Colon (tissue), 2 donors: Measurements from ENCODE around the gene IL17F.
"Not testable (repeated sequence)": the region's sequence is repeated elsewhere in the genome, so short reads cannot be mapped to it uniquely, and the experiment has no call there.

Source experiments
- FAIRE-seq: peaks from 2 replicates; lab custom pipeline; 2012; peaks lifted over from hg19 to GRCh38; lab: Jason Lieb, UNC
- donor health status: control.
- donor health status: control.

Gene IL17F

GRCh38 chr6:52243282-52243893 lies 912 bp downstream of the IL17F start:
- no peak for FAIRE-seq

- FAIRE-seq: no peak
Observed at GRCh38 chr6:52241819-52242218, 2.5 kb downstream of the IL17F start.

GRCh38 chr6:52233975-52234823 lies 10.1 kb downstream of the IL17F start:
- no peak for FAIRE-seq

GRCh38 chr6:52233005-52233404 lies 11.3 kb downstream of the IL17F start:
- no peak for FAIRE-seq

GRCh38 chr6:52231406-52232127 lies 12.7 kb downstream of the IL17F start:
- FAIRE-seq: no peak

GRCh38 chr6:52230685-52231084 lies 13.6 kb downstream of the IL17F start:
- FAIRE-seq: no peak

GRCh38 chr6:52227495-52227894 lies 16.8 kb downstream of the IL17F start:
- no peak for FAIRE-seq

GRCh38 chr6:52221302-52221701 lies 23.0 kb downstream of the IL17F start:
- FAIRE-seq: no peak

GRCh38 chr6:52217761-52218160 lies 26.5 kb downstream of the IL17F start:
- no peak for FAIRE-seq

- no peak for FAIRE-seq
Observed at GRCh38 chr6:52216932-52217575, 27.2 kb downstream of the IL17F start.

- FAIRE-seq: no peak
Observed at GRCh38 chr6:52215787-52216186, 28.5 kb downstream of the IL17F start.

GRCh38 chr6:52213127-52213526 lies 31.2 kb downstream of the IL17F start:
- FAIRE-seq: no peak

GRCh38 chr6:52210227-52210626 lies 34.1 kb downstream of the IL17F start:
- FAIRE-seq: no peak

GRCh38 chr6:52209770-52210169 lies 34.5 kb downstream of the IL17F start:
- no peak for FAIRE-seq

- FAIRE-seq: no peak
Observed at GRCh38 chr6:52208612-52209011, 35.7 kb downstream of the IL17F start.

- FAIRE-seq: no peak
Observed at GRCh38 chr6:52207066-52207465, 37.2 kb downstream of the IL17F start.

GRCh38 chr6:52201493-52201892 lies 42.8 kb downstream of the IL17F start:
- FAIRE-seq: no peak

- no peak for FAIRE-seq
Observed at GRCh38 chr6:52201046-52201445, 43.3 kb downstream of the IL17F start.

GRCh38 chr6:52200088-52200487 lies 44.2 kb downstream of the IL17F start:
- FAIRE-seq: not testable (repeated sequence)

GRCh38 chr6:52195886-52196285 lies 48.4 kb downstream of the IL17F start:
- FAIRE-seq: no peak

- FAIRE-seq: no peak
Observed at GRCh38 chr6:52191824-52192223, 52.5 kb downstream of the IL17F start.

GRCh38 chr6:52190409-52190808 lies 53.9 kb downstream of the IL17F start:
- FAIRE-seq: no peak

GRCh38 chr6:52189974-52190373 lies 54.3 kb downstream of the IL17F start:
- FAIRE-seq: no peak
